T-helper 17 cell (primary cell): ENCODE measurements around the gene LRP4. TPM values are rescaled to one million over a fixed set of nuclear protein-coding genes. Genes with fewer than 3 reads are reported as not detected.
"Not testable (repeated sequence)": the region's sequence is repeated elsewhere in the genome, so short reads cannot be mapped to it uniquely, and the experiment has no call there.

ENCODE experiments used
- ATAC-seq: fragments of 150-1000 bp; cut with Tn5 transposase; 2 replicates; pipeline ENCODE4 v1.10.0; 2021; ENCODE audit warnings: mild to moderate bottlenecking, moderate library complexity
- DNase-seq, 3 donors: peaks; one replicate each; pipeline versions ENCODE4 v3.0.0 to v3.0.0-alpha.2; 2020 to 2021
- H3K9me3 ChIP-seq: one replicate; pipeline ENCODE4 v1.7.0; 2013; ENCODE audit warnings: low read length, mild to moderate bottlenecking; ENCODE audit not compliant: control insufficient read depth, poor library complexity, severe bottlenecking
- H3K27ac Mint-ChIP-seq: one replicate; pipeline ENCODE4 v1.8.0; 2022; ENCODE audit warnings: mild to moderate bottlenecking, moderate library complexity, mixed read lengths
- H3K27me3 Mint-ChIP-seq: one replicate; pipeline ENCODE4 v1.8.0; 2022; ENCODE audit warnings: mixed read lengths
- H3K36me3 Mint-ChIP-seq: one replicate; pipeline ENCODE4 v1.8.0; 2022; ENCODE audit warnings: low read depth, mixed read lengths
- H3K4me1 Mint-ChIP-seq: one replicate; pipeline ENCODE4 v1.8.0; 2022; ENCODE audit warnings: mild to moderate bottlenecking, mixed read lengths
- H3K4me3 Mint-ChIP-seq: one replicate; pipeline ENCODE4 v1.8.0; 2022; ENCODE audit warnings: mild to moderate bottlenecking, moderate library complexity, mixed read lengths
- total RNA-seq, 4 donors: library from RNA in 2 of 4; stranded (reverse) in 2 of 4; gene quantifications; one replicate each; pipeline ENCODE4 v1.2.3 and lab custom pipeline; 2022 to 2026

LRP4 gene, protein sequence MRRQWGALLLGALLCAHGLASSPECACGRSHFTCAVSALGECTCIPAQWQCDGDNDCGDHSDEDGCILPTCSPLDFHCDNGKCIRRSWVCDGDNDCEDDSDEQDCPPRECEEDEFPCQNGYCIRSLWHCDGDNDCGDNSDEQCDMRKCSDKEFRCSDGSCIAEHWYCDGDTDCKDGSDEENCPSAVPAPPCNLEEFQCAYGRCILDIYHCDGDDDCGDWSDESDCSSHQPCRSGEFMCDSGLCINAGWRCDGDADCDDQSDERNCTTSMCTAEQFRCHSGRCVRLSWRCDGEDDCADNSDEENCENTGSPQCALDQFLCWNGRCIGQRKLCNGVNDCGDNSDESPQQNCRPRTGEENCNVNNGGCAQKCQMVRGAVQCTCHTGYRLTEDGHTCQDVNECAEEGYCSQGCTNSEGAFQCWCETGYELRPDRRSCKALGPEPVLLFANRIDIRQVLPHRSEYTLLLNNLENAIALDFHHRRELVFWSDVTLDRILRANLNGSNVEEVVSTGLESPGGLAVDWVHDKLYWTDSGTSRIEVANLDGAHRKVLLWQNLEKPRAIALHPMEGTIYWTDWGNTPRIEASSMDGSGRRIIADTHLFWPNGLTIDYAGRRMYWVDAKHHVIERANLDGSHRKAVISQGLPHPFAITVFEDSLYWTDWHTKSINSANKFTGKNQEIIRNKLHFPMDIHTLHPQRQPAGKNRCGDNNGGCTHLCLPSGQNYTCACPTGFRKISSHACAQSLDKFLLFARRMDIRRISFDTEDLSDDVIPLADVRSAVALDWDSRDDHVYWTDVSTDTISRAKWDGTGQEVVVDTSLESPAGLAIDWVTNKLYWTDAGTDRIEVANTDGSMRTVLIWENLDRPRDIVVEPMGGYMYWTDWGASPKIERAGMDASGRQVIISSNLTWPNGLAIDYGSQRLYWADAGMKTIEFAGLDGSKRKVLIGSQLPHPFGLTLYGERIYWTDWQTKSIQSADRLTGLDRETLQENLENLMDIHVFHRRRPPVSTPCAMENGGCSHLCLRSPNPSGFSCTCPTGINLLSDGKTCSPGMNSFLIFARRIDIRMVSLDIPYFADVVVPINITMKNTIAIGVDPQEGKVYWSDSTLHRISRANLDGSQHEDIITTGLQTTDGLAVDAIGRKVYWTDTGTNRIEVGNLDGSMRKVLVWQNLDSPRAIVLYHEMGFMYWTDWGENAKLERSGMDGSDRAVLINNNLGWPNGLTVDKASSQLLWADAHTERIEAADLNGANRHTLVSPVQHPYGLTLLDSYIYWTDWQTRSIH (N-terminal part only)
- not detected for total RNA-seq
- 0.08 to 0.35 reads per million in 2 donors for total RNA-seq (lab: John Stamatoyannopoulos, UW)

DNA sequence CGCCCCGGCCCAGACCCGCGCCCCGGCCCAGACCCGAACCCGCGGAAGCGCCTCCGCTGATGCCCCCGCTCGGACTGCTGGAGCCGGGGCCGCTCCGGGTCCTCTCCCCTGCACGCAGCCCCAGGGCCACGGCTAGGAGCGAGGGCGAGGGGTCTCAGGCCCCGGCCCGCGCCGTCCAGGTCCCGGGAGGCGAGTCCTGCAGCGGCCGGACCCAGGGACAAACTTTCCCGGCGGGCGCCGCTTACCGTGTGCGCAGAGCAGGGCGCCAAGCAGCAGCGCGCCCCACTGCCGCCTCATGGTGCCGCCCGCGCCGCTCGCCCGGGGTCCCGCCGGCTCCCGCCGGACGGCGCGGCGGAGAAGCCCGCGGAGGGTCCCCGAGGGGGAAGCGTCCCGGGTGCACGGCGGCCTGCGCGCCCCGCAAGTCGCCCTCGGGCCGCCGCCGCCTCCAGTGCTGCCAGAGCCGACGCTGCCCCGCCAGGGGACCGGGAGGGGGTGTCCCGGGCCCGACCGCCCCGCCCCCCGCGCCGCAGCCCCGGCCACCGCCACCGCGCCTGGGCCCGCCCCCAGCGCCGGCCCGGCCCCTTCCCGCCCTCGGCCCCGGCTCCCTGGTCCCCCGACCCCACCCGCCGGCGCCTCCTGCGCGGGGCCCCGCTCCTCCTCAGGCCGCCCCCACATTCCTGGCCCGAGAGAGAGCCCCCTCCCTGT lies at the start of gene LRP4:
TSS of gene LRP4 (minus strand) at position 468 of the 705 bp plus-strand sequence. CDS start at position 297, 171 bp downstream.
- ATAC-seq = peak; percentile 67
- DNase-seq = peak in 2 of 3 donors; percentile 31 to 41
- no peaks in the 10 kb centered on the region for H3K9me3 ChIP-seq
- peaks cover 60% of the 10 kb centered on the region for H3K27me3 Mint-ChIP-seq
- H3K27ac Mint-ChIP-seq = peak within 1 kb of the TSS; percentile 75
- peak within 1 kb of the TSS; percentile 88 for H3K4me3 Mint-ChIP-seq
- peaks cover 21% of the 10 kb centered on the region for H3K4me1 Mint-ChIP-seq
- H3K36me3 Mint-ChIP-seq = peaks cover 5% of the 10 kb centered on the region

DNA sequence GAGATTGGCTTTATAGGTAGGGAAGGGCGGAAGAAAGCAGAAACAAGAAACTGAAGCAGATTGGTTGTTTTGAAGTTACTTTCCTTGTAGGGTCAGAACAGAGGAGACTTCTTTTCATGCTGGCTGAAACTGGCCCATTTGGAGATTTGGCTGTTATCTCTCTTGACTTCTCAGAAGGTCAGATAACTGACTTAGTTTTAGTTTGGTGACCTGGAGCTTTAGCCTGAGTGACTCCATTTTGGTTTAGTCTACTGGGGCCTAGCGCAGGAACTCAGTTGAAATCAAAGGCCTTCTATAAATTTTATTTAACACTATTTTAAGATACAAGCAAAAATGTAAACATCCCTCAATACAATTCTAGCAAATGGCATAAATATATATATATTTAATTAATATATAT lies 49.6 kb upstream of the LRP4 start:
- no peaks in the 10 kb centered on the region for H3K4me1 Mint-ChIP-seq
- ATAC-seq = no peak
- H3K9me3 ChIP-seq = no peaks in the 10 kb centered on the region
- DNase-seq = no peak
- no peak overlapping the region for H3K4me3 Mint-ChIP-seq
- no peak overlapping the region for H3K27ac Mint-ChIP-seq
- H3K27me3 Mint-ChIP-seq = no peaks in the 10 kb centered on the region
- H3K36me3 Mint-ChIP-seq = peaks cover 3% of the 10 kb centered on the region

- H3K9me3 ChIP-seq = no peaks in the 10 kb centered on the region
- H3K4me1 Mint-ChIP-seq = no peaks in the 10 kb centered on the region
- H3K36me3 Mint-ChIP-seq = peaks cover 3% of the 10 kb centered on the region
- H3K4me3 Mint-ChIP-seq = no peak overlapping the region
- H3K27me3 Mint-ChIP-seq = no peaks in the 10 kb centered on the region
- DNase-seq = no peak
- ATAC-seq = no peak
- H3K27ac Mint-ChIP-seq = no peak overlapping the region
Measured at GRCh38 chr11:46966773-46967172, 48.4 kb upstream of the LRP4 start.

DNA sequence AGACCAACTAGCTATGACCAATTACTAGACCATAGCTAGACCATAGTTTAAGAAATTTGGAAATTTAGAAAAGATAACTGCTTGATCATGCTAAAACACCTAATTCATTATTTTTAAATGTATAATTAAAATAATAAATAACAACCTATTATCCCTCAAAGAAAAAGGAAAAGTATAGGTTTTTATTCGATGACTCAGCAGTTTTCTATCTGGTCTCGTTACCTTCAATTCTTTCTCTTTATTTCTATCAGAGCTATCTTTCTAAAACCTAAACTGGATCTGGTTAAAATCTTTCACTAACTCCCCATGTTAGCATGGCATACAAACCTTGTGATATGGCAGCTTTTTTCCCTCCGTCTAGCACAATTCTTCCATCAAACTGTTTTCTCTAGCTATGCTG lies 45.5 kb upstream of the LRP4 start:
- DNase-seq (no peak), ATAC-seq (no peak)
- Mint-ChIP-seq H3K27ac (no peak overlapping the region), H3K4me1 (no peaks in the 10 kb centered on the region), H3K27me3 (no peaks in the 10 kb centered on the region), H3K4me3 (no peak overlapping the region), H3K36me3 (peaks cover 9% of the 10 kb centered on the region)
- H3K9me3 ChIP-seq = no peaks in the 10 kb centered on the region

DNA sequence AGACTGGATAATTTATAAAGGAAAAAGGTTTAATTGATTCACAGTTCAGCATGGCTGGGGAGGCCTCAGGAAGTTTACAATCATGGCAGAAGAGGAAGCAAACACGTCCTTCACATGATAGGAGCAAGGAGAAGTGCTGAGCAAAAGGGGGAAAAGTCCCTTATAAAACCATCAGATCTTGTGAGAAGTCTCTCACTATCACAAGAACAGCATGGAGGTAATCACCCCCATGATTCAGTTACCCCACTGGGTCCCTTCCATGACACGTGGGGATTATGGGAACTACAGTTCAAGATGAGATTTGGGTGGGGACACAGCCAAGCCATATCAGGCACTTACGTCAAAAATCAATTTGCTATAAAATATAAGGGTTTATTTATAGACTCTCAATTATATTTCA lies 43.5 kb upstream of the LRP4 start:
- ATAC-seq, H3K36me3 Mint-ChIP-seq, H3K9me3 ChIP-seq, H3K27ac Mint-ChIP-seq, H3K4me3 Mint-ChIP-seq, H3K27me3 Mint-ChIP-seq, H3K4me1 Mint-ChIP-seq, DNase-seq: not testable (repeated sequence)

DNA sequence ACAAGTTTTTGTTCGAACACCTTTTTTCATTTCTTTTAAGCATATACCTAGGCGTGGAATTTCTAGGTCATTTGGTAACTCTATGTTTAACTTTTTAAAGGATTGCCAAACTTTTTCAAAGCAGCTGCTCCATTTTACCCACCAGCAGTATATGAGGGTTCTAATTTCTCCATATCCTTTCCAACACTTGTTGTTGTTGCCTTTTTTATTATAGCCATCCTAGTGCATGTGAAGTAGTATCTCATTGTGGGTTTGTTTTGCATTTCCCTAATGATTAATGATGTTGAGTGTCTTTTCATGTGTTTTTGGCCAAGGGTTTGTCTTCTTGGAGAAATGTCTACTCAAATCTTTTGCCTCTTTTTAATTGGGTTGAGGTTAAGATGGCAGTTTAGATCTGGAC lies 42.7 kb upstream of the LRP4 start:
- Mint-ChIP-seq H3K27ac (no peak overlapping the region), H3K36me3 (peaks cover 9% of the 10 kb centered on the region), H3K4me1 (peaks cover 8% of the 10 kb centered on the region), H3K27me3 (no peaks in the 10 kb centered on the region), H3K4me3 (no peak overlapping the region)
- DNase-seq (no peak), ATAC-seq (no peak)
- H3K9me3 ChIP-seq = no peaks in the 10 kb centered on the region

GRCh38 chr11:46958777-46959176 lies 40.4 kb upstream of the LRP4 start:
- ATAC-seq (no peak), DNase-seq (no peak)
- peaks cover 9% of the 10 kb centered on the region for H3K4me1 Mint-ChIP-seq
- no peak overlapping the region for H3K27ac Mint-ChIP-seq
- no peaks in the 10 kb centered on the region for H3K27me3 Mint-ChIP-seq
- H3K36me3 Mint-ChIP-seq = peaks cover 6% of the 10 kb centered on the region
- no peaks in the 10 kb centered on the region for H3K9me3 ChIP-seq
- H3K4me3 Mint-ChIP-seq = no peak overlapping the region

DNA sequence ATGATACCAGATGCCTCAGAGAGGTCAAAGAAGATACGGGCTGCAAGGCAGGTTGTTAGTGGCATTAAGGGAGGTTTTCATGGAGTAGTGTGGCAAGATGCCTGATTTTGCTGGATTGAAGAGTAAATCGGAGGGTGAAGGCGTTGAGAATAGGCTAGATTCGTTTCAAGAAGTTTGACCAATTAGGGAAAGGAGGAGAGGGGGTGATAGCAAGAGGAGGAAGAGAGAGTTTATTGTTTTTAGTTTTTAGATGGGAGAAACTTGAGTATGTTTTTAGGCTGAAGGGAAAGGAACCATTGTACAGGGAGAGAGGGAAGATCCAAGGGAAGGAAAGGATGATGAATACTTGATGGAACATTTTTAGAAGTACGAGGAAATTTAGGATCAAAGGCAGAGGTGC lies 34.7 kb upstream of the LRP4 start:
- Mint-ChIP-seq H3K27ac (peak overlapping the region; percentile 79), H3K27me3 (no peaks in the 10 kb centered on the region), H3K4me1 (peaks cover 18% of the 10 kb centered on the region), H3K4me3 (no peak overlapping the region), H3K36me3 (peaks cover 4% of the 10 kb centered on the region)
- DNase-seq (no peak), ATAC-seq (no peak)
- H3K9me3 ChIP-seq = no peaks in the 10 kb centered on the region

GRCh38 chr11:46952553-46952952 lies 34.2 kb upstream of the LRP4 start:
- Mint-ChIP-seq H3K27me3 (no peaks in the 10 kb centered on the region), H3K36me3 (peaks cover 4% of the 10 kb centered on the region), H3K4me3 (no peak overlapping the region), H3K4me1 (peaks cover 16% of the 10 kb centered on the region), H3K27ac (peak overlapping the region; percentile 79)
- ATAC-seq = no peak
- DNase-seq = no peak
- H3K9me3 ChIP-seq = no peaks in the 10 kb centered on the region

GRCh38 chr11:46951864-46952263 lies 33.5 kb upstream of the LRP4 start:
- Mint-ChIP-seq H3K27ac (no peak overlapping the region), H3K27me3 (no peaks in the 10 kb centered on the region), H3K4me3 (no peak overlapping the region), H3K36me3 (peaks cover 4% of the 10 kb centered on the region), H3K4me1 (peaks cover 11% of the 10 kb centered on the region)
- no peak for ATAC-seq
- no peaks in the 10 kb centered on the region for H3K9me3 ChIP-seq
- DNase-seq = no peak

GRCh38 chr11:46949297-46949696 lies 30.9 kb upstream of the LRP4 start:
- ATAC-seq = no peak
- no peak overlapping the region for H3K4me3 Mint-ChIP-seq
- peaks cover 9% of the 10 kb centered on the region for H3K4me1 Mint-ChIP-seq
- no peak for DNase-seq
- H3K27me3 Mint-ChIP-seq = no peaks in the 10 kb centered on the region
- peaks cover 4% of the 10 kb centered on the region for H3K36me3 Mint-ChIP-seq
- no peak overlapping the region for H3K27ac Mint-ChIP-seq
- no peaks in the 10 kb centered on the region for H3K9me3 ChIP-seq

GRCh38 chr11:46948378-46949131 lies 30.2 kb upstream of the LRP4 start:
- ATAC-seq = no peak
- no peaks in the 10 kb centered on the region for H3K9me3 ChIP-seq
- Mint-ChIP-seq H3K4me3 (no peak overlapping the region), H3K27me3 (no peaks in the 10 kb centered on the region), H3K27ac (no peak overlapping the region), H3K36me3 (peaks cover 4% of the 10 kb centered on the region), H3K4me1 (peaks cover 6% of the 10 kb centered on the region)
- no peak for DNase-seq
